Activated CD8-positive, alpha-beta memory T cell treated with anti-CD3 and anti-CD28 coated beads, Interleukin-2, amount 10 ng/mL, durations not matched to agents 7 days and 5 days (primary cell): ENCODE measurements around the gene GRIK1. TPM values are rescaled to one million over a fixed set of nuclear protein-coding genes. Genes with fewer than 3 reads are reported as not detected.

ENCODE experiments used
- ATAC-seq: fragments of 150-1000 bp; cut with Tn5 transposase; one replicate; pipeline ENCODE4 v1.10.0; 2021; ENCODE audit warnings: moderate library complexity
- CTCF ChIA-PET: fragments of 350-600 bp; sonication (Branson Sonifier 250); formaldehyde crosslinking; loops from one replicate; lab custom pipeline; 2021; ENCODE audit warnings: antibody characterized with exemption; lab: Charles Lee
- DNase-seq: peaks from one replicate; pipeline ENCODE4 v3.0.0-alpha.2; 2020
- H3K27ac Mint-ChIP-seq: one replicate; pipeline ENCODE4 v1.8.0; 2021; ENCODE audit warnings: mild to moderate bottlenecking, mixed read lengths
- H3K27me3 Mint-ChIP-seq: one replicate; pipeline ENCODE4 v1.8.0; 2021; ENCODE audit warnings: mixed read lengths
- H3K36me3 Mint-ChIP-seq: one replicate; pipeline ENCODE4 v1.8.0; 2021; ENCODE audit warnings: mild to moderate bottlenecking, mixed read lengths
- H3K4me1 Mint-ChIP-seq: one replicate; pipeline ENCODE4 v1.8.0; 2021; ENCODE audit warnings: mixed read lengths
- H3K4me3 Mint-ChIP-seq: one replicate; pipeline ENCODE4 v1.8.0; 2021; ENCODE audit warnings: mild to moderate bottlenecking, moderate library complexity, mixed read lengths
- H3K9me3 Mint-ChIP-seq: one replicate; pipeline ENCODE4 v1.8.0; 2022; ENCODE audit warnings: low read depth, mixed read lengths
- total RNA-seq, 2 experiments: library from RNA; stranded (reverse); gene quantifications; one replicate each; pipeline ENCODE4 v1.2.3, GENCODE V29; 2021

Gene GRIK1
- total RNA-seq, 2 experiments from 2014 or later = not detected

- no peaks in the 10 kb centered on the region for H3K27me3 Mint-ChIP-seq
- DNase-seq (no peak), ATAC-seq (no peak)
- no peaks in the 10 kb centered on the region for H3K4me1 Mint-ChIP-seq
- no peaks in the 10 kb centered on the region for H3K9me3 Mint-ChIP-seq
- no peak overlapping the region for H3K27ac Mint-ChIP-seq
- no peak overlapping the region for H3K4me3 Mint-ChIP-seq
- H3K36me3 Mint-ChIP-seq = no peaks in the 10 kb centered on the region
- CTCF ChIA-PET = no interaction called here
These were observed 162.6 kb downstream of the GRIK1 start for GRCh38 chr21:29777160-29777559.

DNA sequence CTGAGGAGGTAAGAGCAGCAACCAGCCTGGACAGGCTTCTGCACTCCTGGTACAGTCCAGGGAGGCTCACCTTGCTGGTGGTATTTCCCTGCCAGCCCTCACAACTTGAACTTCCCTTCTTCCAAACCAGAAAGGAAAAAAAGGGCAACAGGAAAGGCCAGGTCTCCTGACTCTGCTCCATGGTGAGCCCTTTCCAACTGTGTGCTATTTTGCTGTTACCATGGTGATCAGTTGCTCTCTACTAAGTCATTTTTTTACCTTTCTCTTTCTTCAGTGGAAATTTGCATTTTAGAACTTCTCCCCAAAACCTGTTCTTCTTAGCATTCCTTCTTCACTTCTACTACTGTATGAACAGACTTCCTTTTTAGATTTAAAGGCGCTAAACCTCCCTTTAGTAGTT is 164.3 kb downstream of the GRIK1 start:
- no peak for DNase-seq
- ATAC-seq = no peak
- Mint-ChIP-seq H3K9me3 (no peaks in the 10 kb centered on the region), H3K27me3 (no peaks in the 10 kb centered on the region), H3K4me3 (no peak overlapping the region), H3K4me1 (no peaks in the 10 kb centered on the region), H3K36me3 (no peaks in the 10 kb centered on the region), H3K27ac (no peak overlapping the region)
- CTCF ChIA-PET = no interaction called here

DNA sequence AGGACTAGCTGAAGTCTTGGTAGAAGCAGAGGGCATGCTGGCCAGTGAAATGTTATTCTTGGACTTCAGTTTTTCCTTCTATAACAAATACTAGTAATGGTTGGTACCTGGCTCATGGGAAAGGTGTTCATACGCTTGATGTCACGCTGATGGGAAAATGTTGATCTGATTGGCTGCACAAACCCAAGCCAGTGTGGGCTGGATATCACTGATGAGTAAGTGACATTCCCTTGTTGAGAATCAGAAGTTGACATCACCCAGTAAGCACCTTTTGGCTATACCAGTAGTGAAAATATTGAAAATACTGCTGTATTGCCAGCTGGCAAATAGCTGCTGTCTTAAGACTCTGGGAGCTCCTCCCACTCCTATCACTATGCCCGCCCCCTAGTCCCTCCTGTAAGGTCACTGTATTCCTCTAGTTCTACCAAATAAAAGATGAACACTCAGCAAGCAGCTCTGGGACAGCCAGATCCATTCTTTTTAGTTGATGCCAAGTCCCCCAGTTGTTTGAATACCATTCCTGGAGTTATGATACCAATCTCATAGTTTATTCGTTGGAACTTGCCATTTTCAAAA is 168.2 kb downstream of the GRIK1 start:
- DNase-seq (no peak), ATAC-seq (no peak)
- H3K27me3 Mint-ChIP-seq = no peaks in the 10 kb centered on the region
- CTCF ChIA-PET = no interaction called here
- no peak overlapping the region for H3K4me3 Mint-ChIP-seq
- H3K4me1 Mint-ChIP-seq = no peaks in the 10 kb centered on the region
- no peaks in the 10 kb centered on the region for H3K36me3 Mint-ChIP-seq
- no peak overlapping the region for H3K27ac Mint-ChIP-seq
- no peaks in the 10 kb centered on the region for H3K9me3 Mint-ChIP-seq

DNA sequence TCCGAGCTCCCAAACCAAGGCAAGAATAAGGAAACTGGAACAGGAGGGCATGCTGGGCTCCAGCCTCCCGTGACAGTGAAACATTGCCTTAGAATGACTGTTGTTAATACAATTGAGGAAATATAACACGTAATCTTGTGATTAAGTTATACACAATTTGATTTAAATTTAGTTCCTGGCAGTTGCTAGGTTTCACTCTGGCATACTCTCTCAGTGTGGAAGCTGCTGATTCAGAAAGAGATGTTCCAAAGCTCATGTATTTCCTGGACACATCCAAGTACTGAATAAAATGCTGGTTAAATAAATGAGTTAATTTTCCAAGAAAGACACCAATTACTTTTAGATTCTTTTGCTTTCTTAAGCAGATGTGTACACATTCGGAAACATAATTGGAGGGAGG is 176.1 kb downstream of the GRIK1 start:
- Mint-ChIP-seq H3K4me3 (no peak overlapping the region), H3K27me3 (no peaks in the 10 kb centered on the region), H3K27ac (no peak overlapping the region), H3K9me3 (no peaks in the 10 kb centered on the region), H3K36me3 (no peaks in the 10 kb centered on the region), H3K4me1 (no peaks in the 10 kb centered on the region)
- CTCF ChIA-PET = no interaction called here
- no peak for ATAC-seq
- no peak for DNase-seq

DNA sequence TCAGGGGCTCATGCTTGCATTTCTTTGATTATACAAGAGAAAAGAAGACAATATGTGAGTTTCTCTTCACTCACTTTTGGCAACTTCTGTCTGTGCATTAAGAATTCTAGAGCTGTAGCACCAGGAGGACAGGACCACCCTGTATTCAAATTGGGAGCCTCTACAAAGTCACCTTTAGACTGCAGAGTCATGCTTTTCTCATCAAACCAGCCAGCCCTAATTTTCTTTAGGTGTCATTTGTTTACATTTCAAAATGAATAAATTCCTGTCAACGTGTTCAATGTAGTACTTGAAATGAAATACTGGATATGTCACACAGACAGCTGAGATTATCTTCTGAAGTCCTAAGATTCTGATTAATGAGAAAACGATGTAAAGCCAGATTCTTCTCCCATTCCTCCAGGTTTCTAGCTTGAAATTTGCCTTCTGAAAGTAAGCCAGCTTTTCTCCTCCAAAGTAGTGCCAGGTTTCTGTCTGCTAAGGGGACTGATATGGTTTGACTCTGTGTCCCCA is 177.2 kb downstream of the GRIK1 start:
- DNase-seq (no peak), ATAC-seq (no peak)
- H3K36me3 Mint-ChIP-seq = no peaks in the 10 kb centered on the region
- H3K4me1 Mint-ChIP-seq = no peaks in the 10 kb centered on the region
- no peaks in the 10 kb centered on the region for H3K9me3 Mint-ChIP-seq
- H3K27ac Mint-ChIP-seq = no peak overlapping the region
- CTCF ChIA-PET = no interaction called here
- no peak overlapping the region for H3K4me3 Mint-ChIP-seq
- H3K27me3 Mint-ChIP-seq = no peaks in the 10 kb centered on the region

GRCh38 chr21:29753216-29753615 is 186.6 kb downstream of the GRIK1 start:
- Mint-ChIP-seq H3K4me3 (no peak overlapping the region), H3K9me3 (no peaks in the 10 kb centered on the region), H3K4me1 (no peaks in the 10 kb centered on the region), H3K27ac (no peak overlapping the region), H3K36me3 (no peaks in the 10 kb centered on the region), H3K27me3 (no peaks in the 10 kb centered on the region)
- DNase-seq (no peak), ATAC-seq (no peak)
- CTCF ChIA-PET = no interaction called here

DNA sequence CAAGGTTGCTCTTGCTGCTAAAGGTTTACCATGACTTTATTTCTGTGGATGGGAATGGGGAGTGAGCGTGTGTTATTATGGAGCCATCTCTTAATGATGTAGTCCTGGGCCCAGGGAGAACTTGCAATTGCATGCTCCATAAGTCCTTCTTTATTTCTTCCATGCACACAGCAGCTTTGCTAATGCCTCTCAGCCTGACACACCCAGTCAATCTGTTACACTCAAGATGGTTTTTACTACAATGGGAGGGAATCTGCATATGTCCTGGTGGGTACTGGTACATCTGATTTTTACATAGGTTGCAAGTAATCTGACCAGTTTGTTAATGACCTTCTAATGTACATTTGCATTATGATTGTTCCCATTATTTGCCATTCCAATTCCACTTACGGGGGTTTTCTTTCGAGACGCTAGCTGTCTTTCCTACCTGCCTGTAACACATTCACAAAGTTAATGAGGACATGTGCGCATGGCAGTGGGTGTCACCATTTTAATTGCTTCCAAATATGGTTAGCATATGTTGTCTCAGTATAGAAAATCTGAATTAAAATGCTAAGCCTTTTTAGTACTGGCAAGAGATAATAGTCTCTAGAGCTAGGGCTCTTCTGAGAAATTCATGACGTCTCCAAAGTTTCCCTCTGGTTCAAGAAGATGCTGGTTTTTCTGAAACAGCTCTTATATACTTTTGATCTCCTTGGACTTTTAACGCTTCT is 188.2 kb downstream of the GRIK1 start:
- no peak for ATAC-seq
- H3K9me3 Mint-ChIP-seq = no peaks in the 10 kb centered on the region

GRCh38 chr21:29749957-29750356 is 189.8 kb downstream of the GRIK1 start:
- H3K4me3 Mint-ChIP-seq = no peak overlapping the region
- no peaks in the 10 kb centered on the region for H3K4me1 Mint-ChIP-seq
- CTCF ChIA-PET = no interaction called here
- no peaks in the 10 kb centered on the region for H3K36me3 Mint-ChIP-seq
- no peaks in the 10 kb centered on the region for H3K9me3 Mint-ChIP-seq
- no peak for DNase-seq
- H3K27me3 Mint-ChIP-seq = no peaks in the 10 kb centered on the region
- no peak for ATAC-seq
- H3K27ac Mint-ChIP-seq = no peak overlapping the region

More for the DNA sequence above, 188.2 kb downstream of the GRIK1 start:
- Mint-ChIP-seq H3K4me1 (no peaks in the 10 kb centered on the region), H3K27ac (no peak overlapping the region), H3K4me3 (no peak overlapping the region), H3K27me3 (no peaks in the 10 kb centered on the region), H3K36me3 (no peaks in the 10 kb centered on the region)
- CTCF ChIA-PET = no interaction called here
- no peak for DNase-seq

DNA sequence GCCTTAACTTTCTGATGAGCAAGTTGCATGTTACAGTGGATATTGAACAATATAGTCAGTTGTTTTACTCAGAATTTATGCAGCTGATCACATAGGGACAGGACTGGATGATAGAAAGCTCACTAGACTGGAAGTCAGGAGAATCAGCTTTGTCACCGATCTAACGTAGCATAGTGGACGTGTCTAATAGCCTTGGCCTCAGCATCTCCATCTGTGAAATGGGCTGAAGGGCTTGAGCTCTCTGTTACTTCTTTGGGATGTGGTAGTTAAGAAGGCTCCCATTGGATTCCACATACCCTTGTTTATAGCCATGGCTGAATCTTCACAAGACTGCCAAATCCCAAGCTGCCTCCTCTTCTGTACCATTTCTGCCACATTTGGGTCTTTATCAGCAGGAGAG is 190.6 kb downstream of the GRIK1 start:
- Mint-ChIP-seq H3K4me3 (no peak overlapping the region), H3K9me3 (no peaks in the 10 kb centered on the region), H3K4me1 (no peaks in the 10 kb centered on the region), H3K27ac (no peak overlapping the region), H3K27me3 (no peaks in the 10 kb centered on the region), H3K36me3 (no peaks in the 10 kb centered on the region)
- CTCF ChIA-PET = no interaction called here
- DNase-seq = no peak
- ATAC-seq = no peak

- DNase-seq = no peak
- H3K4me1 Mint-ChIP-seq = no peaks in the 10 kb centered on the region
- CTCF ChIA-PET = no interaction called here
- no peak overlapping the region for H3K4me3 Mint-ChIP-seq
- no peaks in the 10 kb centered on the region for H3K27me3 Mint-ChIP-seq
- no peak for ATAC-seq
- no peaks in the 10 kb centered on the region for H3K36me3 Mint-ChIP-seq
- H3K27ac Mint-ChIP-seq = no peak overlapping the region
- H3K9me3 Mint-ChIP-seq = no peaks in the 10 kb centered on the region
These were observed 191.2 kb downstream of the GRIK1 start for GRCh38 chr21:29748391-29749167.

DNA sequence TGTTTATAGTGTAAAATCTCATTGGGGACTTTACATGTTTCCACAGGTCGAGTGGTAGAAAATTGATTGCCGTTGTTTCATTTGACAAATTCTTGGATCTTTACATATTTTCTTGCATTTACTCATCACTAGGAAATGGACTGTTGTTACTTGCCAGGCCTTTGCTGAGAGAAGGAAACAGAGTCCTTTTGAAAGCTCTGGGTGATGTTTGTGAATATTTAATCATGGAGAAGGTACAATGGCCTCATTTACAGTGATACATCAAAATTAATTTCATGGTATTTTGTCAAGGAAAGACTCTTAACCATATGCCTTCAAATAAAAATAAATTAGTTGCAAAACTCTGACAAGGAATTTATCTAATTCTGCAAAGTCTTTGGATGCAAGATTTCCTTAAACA is 198.0 kb downstream of the GRIK1 start:
- Mint-ChIP-seq H3K36me3 (no peaks in the 10 kb centered on the region), H3K4me1 (no peaks in the 10 kb centered on the region), H3K9me3 (no peaks in the 10 kb centered on the region), H3K27me3 (no peaks in the 10 kb centered on the region), H3K4me3 (no peak overlapping the region), H3K27ac (no peak overlapping the region)
- CTCF ChIA-PET = no interaction called here
- DNase-seq = no peak
- no peak for ATAC-seq

DNA sequence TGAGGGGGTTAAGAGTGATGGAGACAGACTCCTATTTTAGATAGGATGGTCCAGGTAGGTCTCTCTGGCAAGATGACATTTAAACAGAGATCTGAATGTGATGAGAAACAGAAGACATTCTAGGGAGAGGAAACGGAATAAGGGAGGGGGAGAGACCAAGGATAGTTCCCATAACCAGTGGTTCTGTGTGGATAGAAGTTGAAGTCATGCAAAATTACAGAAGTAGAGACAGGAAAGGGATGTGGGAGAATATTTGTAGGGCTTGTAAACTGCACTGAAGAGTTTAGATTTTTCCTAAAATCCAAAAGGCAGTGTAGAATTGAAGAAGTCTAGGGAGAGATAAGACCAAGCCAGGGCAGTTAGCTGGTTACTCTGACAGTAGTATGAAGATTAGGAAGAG is 200.6 kb downstream of the GRIK1 start:
- H3K27ac Mint-ChIP-seq = no peak overlapping the region
- H3K9me3 Mint-ChIP-seq = no peaks in the 10 kb centered on the region
- H3K27me3 Mint-ChIP-seq = no peaks in the 10 kb centered on the region
- CTCF ChIA-PET = no interaction called here
- H3K4me3 Mint-ChIP-seq = no peak overlapping the region
- H3K4me1 Mint-ChIP-seq = no peaks in the 10 kb centered on the region
- DNase-seq = no peak
- no peaks in the 10 kb centered on the region for H3K36me3 Mint-ChIP-seq
- ATAC-seq = no peak

- Mint-ChIP-seq H3K27ac (no peak overlapping the region), H3K4me1 (no peaks in the 10 kb centered on the region), H3K36me3 (no peaks in the 10 kb centered on the region), H3K9me3 (no peaks in the 10 kb centered on the region), H3K27me3 (no peaks in the 10 kb centered on the region), H3K4me3 (no peak overlapping the region)
- no peak for DNase-seq
- CTCF ChIA-PET = no interaction called here
- ATAC-seq = no peak
These were observed 201.1 kb downstream of the GRIK1 start for GRCh38 chr21:29738730-29739129.

GRCh38 chr21:29737186-29737585 is 202.6 kb downstream of the GRIK1 start:
- DNase-seq (no peak), ATAC-seq (no peak)
- Mint-ChIP-seq H3K9me3 (no peaks in the 10 kb centered on the region), H3K27me3 (no peaks in the 10 kb centered on the region), H3K27ac (no peak overlapping the region), H3K4me3 (no peak overlapping the region), H3K4me1 (no peaks in the 10 kb centered on the region), H3K36me3 (no peaks in the 10 kb centered on the region)
- CTCF ChIA-PET = no interaction called here
